Measurements from ENCODE around the gene PAX7. TPM values are rescaled to one million over a fixed set of nuclear protein-coding genes. Genes with fewer than 3 reads are reported as not detected.

The PAX7 gene
- total RNA-seq, 2 donors from 2014 or later: not detected

- peaks cover 7% of the 10 kb centered on the region for H3K27me3 ChIP-seq (replicated peaks; ENCODE audit: insufficient read depth)
Measured at GRCh38 chr1:18633422-18634155, 2.9 kb downstream of the PAX7 start.

GRCh38 chr1:18634276-18634675 is 3.6 kb downstream of the PAX7 start:
- H3K36me3 ChIP-seq: no peaks in the 10 kb centered on the region
- no peaks in the 10 kb centered on the region for H3K9me3 ChIP-seq
- H3K4me3 ChIP-seq: no peak overlapping the region
- ATAC-seq (ENCODE audit: insufficient number of reproducible peaks, low FRiP score, low read depth) (no peak), DNase-seq (ENCODE audit: low spot score) (no peak)
- H3K27me3 ChIP-seq (replicated peaks; ENCODE audit: insufficient read depth): peaks cover 7% of the 10 kb centered on the region
- H3K4me1 ChIP-seq (ENCODE audit: control insufficient read depth in 1 of 2, low read depth in 2 of 2): peaks cover 6 to 14% of the 10 kb centered on the region in 2 donors
- no peak overlapping the region for H3K27ac ChIP-seq
- TF ChIP-seq, protein P1, sequence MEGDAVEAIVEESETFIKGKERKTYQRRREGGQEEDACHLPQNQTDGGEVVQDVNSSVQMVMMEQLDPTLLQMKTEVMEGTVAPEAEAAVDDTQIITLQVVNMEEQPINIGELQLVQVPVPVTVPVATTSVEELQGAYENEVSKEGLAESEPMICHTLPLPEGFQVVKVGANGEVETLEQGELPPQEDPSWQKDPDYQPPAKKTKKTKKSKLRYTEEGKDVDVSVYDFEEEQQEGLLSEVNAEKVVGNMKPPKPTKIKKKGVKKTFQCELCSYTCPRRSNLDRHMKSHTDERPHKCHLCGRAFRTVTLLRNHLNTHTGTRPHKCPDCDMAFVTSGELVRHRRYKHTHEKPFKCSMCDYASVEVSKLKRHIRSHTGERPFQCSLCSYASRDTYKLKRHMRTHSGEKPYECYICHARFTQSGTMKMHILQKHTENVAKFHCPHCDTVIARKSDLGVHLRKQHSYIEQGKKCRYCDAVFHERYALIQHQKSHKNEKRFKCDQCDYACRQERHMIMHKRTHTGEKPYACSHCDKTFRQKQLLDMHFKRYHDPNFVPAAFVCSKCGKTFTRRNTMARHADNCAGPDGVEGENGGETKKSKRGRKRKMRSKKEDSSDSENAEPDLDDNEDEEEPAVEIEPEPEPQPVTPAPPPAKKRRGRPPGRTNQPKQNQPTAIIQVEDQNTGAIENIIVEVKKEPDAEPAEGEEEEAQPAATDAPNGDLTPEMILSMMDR (IDR thresholded peaks at IDR 0.05): no peak

More at GRCh38 chr1:18633422-18634155, 2.9 kb downstream of the PAX7 start:
- no peak overlapping the region for H3K4me3 ChIP-seq
- no peaks in the 10 kb centered on the region for H3K36me3 ChIP-seq
- peaks cover 6 to 14% of the 10 kb centered on the region in 2 donors for H3K4me1 ChIP-seq (ENCODE audit: control insufficient read depth in 1 of 2, low read depth in 2 of 2)
- H3K9me3 ChIP-seq: no peaks in the 10 kb centered on the region
- ATAC-seq (ENCODE audit: insufficient number of reproducible peaks, low FRiP score, low read depth) (no peak), DNase-seq (ENCODE audit: low spot score) (no peak)
- no peak overlapping the region for H3K27ac ChIP-seq
- TF ChIP-seq, protein P1 (IDR thresholded peaks at IDR 0.05): no peak

GRCh38 chr1:18635070-18635577 is 4.5 kb downstream of the PAX7 start:
- H3K36me3 ChIP-seq: no peaks in the 10 kb centered on the region
- no peaks in the 10 kb centered on the region for H3K9me3 ChIP-seq
- H3K4me3 ChIP-seq: no peak overlapping the region
- H3K27ac ChIP-seq: no peak overlapping the region
- H3K4me1 ChIP-seq (ENCODE audit: control insufficient read depth in 1 of 2, low read depth in 2 of 2): peaks cover 6 to 14% of the 10 kb centered on the region in 2 donors
- ATAC-seq (ENCODE audit: insufficient number of reproducible peaks, low FRiP score, low read depth) (no peak), DNase-seq (ENCODE audit: low spot score) (no peak)
- peaks cover 7% of the 10 kb centered on the region for H3K27me3 ChIP-seq (replicated peaks; ENCODE audit: insufficient read depth)
- TF ChIP-seq, protein P1 (IDR thresholded peaks at IDR 0.05): no peak

DNA sequence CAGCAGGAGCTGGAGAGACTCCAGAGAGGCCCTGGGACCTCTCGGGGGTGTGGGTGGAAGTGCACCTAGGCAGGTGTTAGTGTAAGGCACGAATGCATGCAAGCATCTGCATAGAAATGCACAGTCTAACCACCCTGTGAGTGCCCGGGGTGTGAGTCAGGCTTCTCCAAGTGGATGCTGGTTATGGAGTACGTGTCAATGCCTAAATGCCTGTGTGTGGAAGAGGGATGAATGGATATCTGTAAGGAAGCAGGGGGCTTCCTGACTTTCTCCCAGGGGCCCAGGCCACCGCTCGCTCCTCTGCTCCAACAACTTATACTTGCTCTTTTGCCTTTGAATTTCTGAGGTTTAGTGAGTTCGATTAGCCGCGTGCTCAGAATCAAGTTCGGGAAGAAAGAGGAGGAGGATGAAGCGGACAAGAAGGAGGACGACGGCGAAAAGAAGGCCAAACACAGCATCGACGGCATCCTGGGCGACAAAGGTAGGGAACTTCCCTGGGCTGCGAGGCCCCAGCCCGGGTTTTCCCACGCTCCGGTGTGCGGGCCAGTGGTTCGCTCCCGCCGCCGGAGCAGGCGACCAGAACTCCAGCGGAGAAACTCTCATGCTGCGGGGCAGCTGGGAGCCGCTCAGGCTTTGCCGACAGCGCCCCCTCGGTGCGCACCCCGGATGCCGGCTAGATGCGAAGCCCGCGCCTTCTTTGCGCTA is 5.4 kb downstream of the PAX7 start:
- Histone ChIP-seq H3K4me1 (ENCODE audit: control insufficient read depth in 1 of 2, low read depth in 2 of 2) (peaks cover 2 to 6% of the 10 kb centered on the region in 2 donors), H3K27ac (no peak overlapping the region), H3K36me3 (no peaks in the 10 kb centered on the region), H3K9me3 (no peaks in the 10 kb centered on the region), H3K4me3 (no peak overlapping the region), H3K27me3 (replicated peaks; ENCODE audit: insufficient read depth) (peaks cover 7% of the 10 kb centered on the region)
- TF ChIP-seq, protein P1 (IDR thresholded peaks at IDR 0.05): no peak
- no peak for DNase-seq (ENCODE audit: low spot score)
- no peak for ATAC-seq (ENCODE audit: insufficient number of reproducible peaks, low FRiP score, low read depth)
